RWPE1 (cell line): ENCODE results near the gene OR5H2.
"Not testable (repeated sequence)": the region's sequence is repeated elsewhere in the genome, so short reads cannot be mapped to it uniquely, and the experiment has no call there.

Experiments
- CTCF ChIA-PET: fragments of 350-600 bp; sonication (Branson Sonifier 250); formaldehyde crosslinking; extraction: SDS; loops from one replicate; lab custom pipeline; 2021; lab: Yijun Ruan, JAX
- POLR2A ChIA-PET: fragments of 400-600 bp; formaldehyde crosslinking; extraction: SDS; loops from one replicate; lab custom pipeline; 2020; ENCODE audit warnings: antibody characterized with exemption; ENCODE audit not compliant: low non-redundant PET; lab: Yijun Ruan, JAX
- DNase-seq: peaks from one replicate; pipeline ENCODE4 v3.0.0; 2012; ENCODE audit warnings: low spot score
- H3K27ac ChIP-seq: fragments of 450-650 bp; 2 replicates; pipeline ENCODE4 v1.5.1; 2017
- CTCF ChIP-seq: fragments of 450-650 bp; conservative IDR thresholded peaks from 2 replicates; pipeline ENCODE4 v1.5.1; 2017; ENCODE audit warnings: low read depth, mild to moderate bottlenecking

Gene OR5H2

GRCh38 chr3:98282205-98282604, at the start of gene OR5H2:
Gene OR5H2 (plus strand): TSS chr3:98282505. CDS start chr3:98282903, 398 bp downstream.
- POLR2A ChIA-PET = no interaction called here
- DNase-seq = no peak
- no peak for TF ChIP-seq CTCF
- no peak within 1 kb of the TSS for H3K27ac ChIP-seq
- CTCF ChIA-PET = no interaction called here

GRCh38 chr3:98233468-98233867, 48.8 kb upstream of the OR5H2 start:
- ChIA-PET CTCF (no interaction called here), POLR2A (no interaction called here)
- TF ChIP-seq CTCF = no peak
- H3K27ac ChIP-seq = no peak overlapping the region
- DNase-seq = no peak

- no peak for TF ChIP-seq CTCF
- CTCF ChIA-PET = interaction anchor here (0.6 kb wide), 1 partner anchor 1592 kb away, joined by 4 read pairs; no protein-coding TSS in a partner anchor
- no peak for DNase-seq
- H3K27ac ChIP-seq = no peak overlapping the region
- POLR2A ChIA-PET = no interaction called here
Observed at GRCh38 chr3:98240131-98240530, 42.2 kb upstream of the OR5H2 start.

- CTCF ChIA-PET = no interaction called here
- DNase-seq = no peak
- no peak for TF ChIP-seq CTCF
Observed at GRCh38 chr3:98242155-98242554, 40.1 kb upstream of the OR5H2 start.

GRCh38 chr3:98243843-98244242, 38.5 kb upstream of the OR5H2 start:
- ChIA-PET CTCF (no interaction called here), POLR2A (no interaction called here)
- TF ChIP-seq CTCF = no peak
- no peak for DNase-seq
- no peak overlapping the region for H3K27ac ChIP-seq

More at GRCh38 chr3:98242155-98242554, 40.1 kb upstream of the OR5H2 start:
- POLR2A ChIA-PET = no interaction called here
- no peak overlapping the region for H3K27ac ChIP-seq

GRCh38 chr3:98246142-98246541, 36.2 kb upstream of the OR5H2 start:
- ChIA-PET CTCF (interaction anchor here (0.6 kb wide), 1 partner anchor 1618 kb away, joined by 3 read pairs; no protein-coding TSS in a partner anchor), POLR2A (no interaction called here)
- H3K27ac ChIP-seq = no peak overlapping the region
- no peak for TF ChIP-seq CTCF
- DNase-seq = no peak

GRCh38 chr3:98256026-98256425, 26.3 kb upstream of the OR5H2 start:
- H3K27ac ChIP-seq, CTCF ChIA-PET, POLR2A ChIA-PET, DNase-seq: not testable (repeated sequence)
